GM10248 (cell line): ENCODE data around the gene DDX5.

Experiments used
- CTCF ChIA-PET: fragments of 300-600 bp; sonication (Branson Sonifier 250); formaldehyde crosslinking; extraction: SDS; loops from one replicate; lab custom pipeline; 2021; ENCODE audit warnings: antibody characterized with exemption; lab: Yijun Ruan, JAX
- POLR2A ChIA-PET: fragments of 350-650 bp; sonication (Branson Sonifier 250); formaldehyde crosslinking; extraction: SDS; loops from one replicate; lab custom pipeline; 2020; ENCODE audit warnings: antibody characterized with exemption; lab: Yijun Ruan, JAX
- DNase-seq: peaks from one replicate; pipeline ENCODE4 v3.0.0; 2012; ENCODE audit errors: extremely low spot score
- TF ChIP-seq, protein P1 (sequence below): IDR thresholded peaks from 2 replicates; pipeline ENCODE4 v1.5.1; 2012; ENCODE audit warnings: mild to moderate bottlenecking, low read depth; ENCODE audit errors: extremely low read depth, missing control alignments, control extremely low read depth

The DDX5 gene

DNA sequence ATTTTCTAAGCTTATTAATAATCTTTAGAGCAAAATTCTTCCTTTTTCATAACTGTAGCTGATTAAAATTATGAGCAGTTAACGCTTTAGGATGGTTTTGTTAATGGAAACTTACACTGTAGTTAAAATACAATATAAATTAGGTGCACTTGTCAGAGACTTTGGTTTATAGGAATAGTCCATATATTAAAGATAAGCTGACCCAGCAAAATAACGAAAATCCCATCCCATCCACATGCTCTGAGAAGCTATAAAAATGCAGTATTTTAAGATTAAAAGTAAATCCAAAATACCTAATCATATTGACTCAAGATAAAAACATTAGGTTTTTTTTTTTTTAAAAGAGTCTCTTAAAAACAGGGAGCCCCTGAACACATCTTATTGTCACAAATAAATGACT lies 38.7 kb upstream of the DDX5 start:
- TF ChIP-seq, protein P1, sequence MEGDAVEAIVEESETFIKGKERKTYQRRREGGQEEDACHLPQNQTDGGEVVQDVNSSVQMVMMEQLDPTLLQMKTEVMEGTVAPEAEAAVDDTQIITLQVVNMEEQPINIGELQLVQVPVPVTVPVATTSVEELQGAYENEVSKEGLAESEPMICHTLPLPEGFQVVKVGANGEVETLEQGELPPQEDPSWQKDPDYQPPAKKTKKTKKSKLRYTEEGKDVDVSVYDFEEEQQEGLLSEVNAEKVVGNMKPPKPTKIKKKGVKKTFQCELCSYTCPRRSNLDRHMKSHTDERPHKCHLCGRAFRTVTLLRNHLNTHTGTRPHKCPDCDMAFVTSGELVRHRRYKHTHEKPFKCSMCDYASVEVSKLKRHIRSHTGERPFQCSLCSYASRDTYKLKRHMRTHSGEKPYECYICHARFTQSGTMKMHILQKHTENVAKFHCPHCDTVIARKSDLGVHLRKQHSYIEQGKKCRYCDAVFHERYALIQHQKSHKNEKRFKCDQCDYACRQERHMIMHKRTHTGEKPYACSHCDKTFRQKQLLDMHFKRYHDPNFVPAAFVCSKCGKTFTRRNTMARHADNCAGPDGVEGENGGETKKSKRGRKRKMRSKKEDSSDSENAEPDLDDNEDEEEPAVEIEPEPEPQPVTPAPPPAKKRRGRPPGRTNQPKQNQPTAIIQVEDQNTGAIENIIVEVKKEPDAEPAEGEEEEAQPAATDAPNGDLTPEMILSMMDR = no peak
- POLR2A ChIA-PET = no interaction called here
- CTCF ChIA-PET = interaction anchor here (1.0 to 2.8 kb wide), 5 partner anchors 9 to 105 kb away, joined by 3 to 10 read pairs (median 3); no protein-coding TSS in a partner anchor
- DNase-seq = no peak

DNA sequence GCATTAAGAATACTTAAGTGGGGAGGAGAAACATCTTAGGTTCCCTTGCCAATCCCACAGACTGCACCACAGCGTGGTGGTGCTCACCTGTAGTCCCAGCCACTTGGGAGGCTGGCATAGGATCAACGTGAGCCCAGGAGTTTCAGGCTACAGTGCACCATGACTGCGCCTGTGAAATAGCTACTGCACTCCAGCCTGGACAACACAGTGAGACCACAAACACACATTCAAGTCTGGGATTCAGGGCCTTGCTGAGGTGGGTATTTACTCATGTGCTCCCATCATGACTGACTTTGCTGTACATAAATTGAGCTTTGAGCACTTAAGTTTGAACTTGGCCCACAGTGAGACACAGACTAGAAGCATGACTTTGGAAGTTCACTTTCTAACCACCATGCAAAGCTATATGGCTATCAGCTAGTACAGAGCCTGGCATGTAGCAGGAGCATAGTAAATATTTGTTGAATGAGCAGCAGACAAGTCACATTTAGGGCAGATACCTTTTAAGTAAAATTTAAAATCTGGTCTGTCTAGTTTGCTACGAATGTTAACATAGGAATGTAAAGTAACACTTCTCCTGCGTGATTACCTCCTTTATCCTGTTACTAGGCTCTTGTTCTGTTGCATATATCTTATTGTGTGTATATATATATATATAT lies 34.2 kb upstream of the DDX5 start:
- ChIA-PET CTCF (no interaction called here), POLR2A (no interaction called here)
- no peak for DNase-seq
- TF ChIP-seq, protein P1 = no peak

DNA sequence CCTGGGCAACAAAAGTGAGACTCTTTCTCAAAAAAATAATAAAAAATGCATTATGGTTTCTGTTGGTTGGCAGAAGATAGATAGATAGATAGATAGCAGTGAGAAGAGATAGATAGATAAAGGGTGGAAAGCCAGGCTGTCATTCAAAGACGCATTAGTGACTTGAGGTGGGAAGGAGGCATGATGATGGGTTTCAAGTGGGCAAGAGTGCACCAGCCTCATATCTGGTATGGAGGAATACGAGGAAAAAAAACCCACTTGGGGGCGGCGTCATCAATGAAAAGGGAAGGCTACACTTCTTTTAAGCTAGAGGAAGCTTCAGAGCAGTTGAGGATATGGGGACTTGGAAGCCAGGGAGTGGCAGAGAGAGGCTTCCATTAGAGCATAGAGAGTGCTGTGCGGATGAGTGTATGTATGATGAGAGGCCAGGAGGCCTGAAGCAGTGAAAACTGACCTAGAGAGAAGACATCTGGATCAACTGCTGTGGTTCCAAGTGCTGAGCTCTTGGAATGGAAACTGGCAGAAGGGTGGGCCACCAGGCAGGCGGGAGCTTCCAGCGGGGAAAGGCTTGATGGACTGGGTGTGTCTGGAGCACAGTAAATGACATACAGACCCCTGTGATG lies 32.5 kb upstream of the DDX5 start:
- CTCF ChIA-PET = interaction anchor here (0.9 to 1.6 kb wide), 2 partner anchors 11 to 22 kb away, joined by 3 read pairs; no protein-coding TSS in a partner anchor
- POLR2A ChIA-PET = no interaction called here
- TF ChIP-seq, protein P1 = no peak
- DNase-seq = no peak

DNA sequence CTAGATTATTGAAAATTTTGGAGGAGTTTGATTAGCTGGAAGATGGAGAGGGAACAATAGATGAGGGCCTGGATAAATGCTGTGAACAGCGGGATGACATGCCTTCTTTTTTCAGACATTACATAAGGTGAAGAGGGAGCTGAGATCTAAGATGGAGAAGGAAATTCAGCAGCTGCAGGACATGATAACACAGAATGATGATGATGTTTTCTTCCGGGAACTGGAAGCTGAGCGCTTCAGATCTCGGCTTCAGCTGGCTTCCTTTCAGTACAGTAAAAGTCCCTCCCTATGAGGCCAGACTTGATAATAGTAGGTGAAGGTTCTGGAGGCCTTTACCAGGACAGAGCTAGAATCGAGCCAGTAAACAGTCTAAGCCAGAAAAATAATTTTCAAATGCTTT lies 31.4 kb upstream of the DDX5 start:
- TF ChIP-seq, protein P1 = no peak
- no peak for DNase-seq
- ChIA-PET CTCF (interaction anchor here (0.9 to 1.6 kb wide), 2 partner anchors 10 to 112 kb away, joined by 3 to 5 read pairs; no protein-coding TSS in a partner anchor), POLR2A (interaction anchor here (1.1 kb wide), 1 partner anchor 33 kb away, joined by 3 read pairs; no protein-coding TSS in a partner anchor)

DNA sequence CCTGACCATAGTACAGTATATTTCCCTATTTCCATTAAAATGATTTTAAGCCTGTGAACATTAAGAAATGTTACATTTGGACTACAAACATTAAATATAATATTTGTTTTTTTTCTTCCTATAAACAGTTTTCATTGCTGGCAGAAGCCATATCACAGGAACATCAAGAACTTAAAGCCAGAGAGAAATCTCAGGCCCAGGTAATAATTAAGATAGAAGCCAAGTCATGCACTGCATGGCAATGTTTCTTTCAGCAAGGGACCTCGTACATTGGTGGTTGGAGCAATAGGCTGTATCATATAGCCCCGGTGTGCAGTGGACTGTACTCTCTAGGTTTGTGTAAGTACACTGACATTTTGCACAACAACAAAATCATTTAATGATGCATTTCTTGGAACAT lies 30.8 kb upstream of the DDX5 start:
- POLR2A ChIA-PET = no interaction called here
- no peak for DNase-seq
- CTCF ChIA-PET = no interaction called here
- TF ChIP-seq, protein P1 = no peak

DNA sequence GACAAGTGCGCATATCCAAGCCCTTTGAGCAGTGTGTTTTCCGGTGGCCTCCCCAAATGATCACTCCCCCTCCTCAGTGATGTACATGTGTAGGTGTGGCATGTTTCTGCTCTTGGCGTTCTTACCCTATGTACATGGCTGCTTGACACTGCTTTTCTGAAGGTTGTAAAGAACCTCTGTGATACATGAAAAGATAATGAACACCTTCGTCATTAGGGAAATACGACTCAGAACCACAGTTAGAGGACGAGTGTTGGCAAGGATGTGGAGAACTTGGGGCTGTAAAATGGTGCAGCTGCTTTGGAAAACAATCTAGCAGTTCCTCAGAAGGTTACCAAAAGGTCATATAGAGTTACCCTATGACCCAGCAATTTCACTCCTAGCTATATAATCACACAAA lies 29.3 kb upstream of the DDX5 start:
- no peak for DNase-seq
- TF ChIP-seq, protein P1 = no peak
- POLR2A ChIA-PET = no interaction called here
- CTCF ChIA-PET = interaction anchor here (1.1 kb wide), 2 partner anchors 10 to 115 kb away, joined by 3 to 4 read pairs; no protein-coding TSS in a partner anchor
